HG02973 (cell line): ENCODE data around the gene TOP2B.

ENCODE experiments used
- ATAC-seq: cut with Tn5 transposase; IDR thresholded peaks from one replicate; pipeline ENCODE4 v1.9.1; 2021; ENCODE audit warnings: moderate library complexity; ENCODE audit not compliant: unreplicated experiment

Gene TOP2B

DNA sequence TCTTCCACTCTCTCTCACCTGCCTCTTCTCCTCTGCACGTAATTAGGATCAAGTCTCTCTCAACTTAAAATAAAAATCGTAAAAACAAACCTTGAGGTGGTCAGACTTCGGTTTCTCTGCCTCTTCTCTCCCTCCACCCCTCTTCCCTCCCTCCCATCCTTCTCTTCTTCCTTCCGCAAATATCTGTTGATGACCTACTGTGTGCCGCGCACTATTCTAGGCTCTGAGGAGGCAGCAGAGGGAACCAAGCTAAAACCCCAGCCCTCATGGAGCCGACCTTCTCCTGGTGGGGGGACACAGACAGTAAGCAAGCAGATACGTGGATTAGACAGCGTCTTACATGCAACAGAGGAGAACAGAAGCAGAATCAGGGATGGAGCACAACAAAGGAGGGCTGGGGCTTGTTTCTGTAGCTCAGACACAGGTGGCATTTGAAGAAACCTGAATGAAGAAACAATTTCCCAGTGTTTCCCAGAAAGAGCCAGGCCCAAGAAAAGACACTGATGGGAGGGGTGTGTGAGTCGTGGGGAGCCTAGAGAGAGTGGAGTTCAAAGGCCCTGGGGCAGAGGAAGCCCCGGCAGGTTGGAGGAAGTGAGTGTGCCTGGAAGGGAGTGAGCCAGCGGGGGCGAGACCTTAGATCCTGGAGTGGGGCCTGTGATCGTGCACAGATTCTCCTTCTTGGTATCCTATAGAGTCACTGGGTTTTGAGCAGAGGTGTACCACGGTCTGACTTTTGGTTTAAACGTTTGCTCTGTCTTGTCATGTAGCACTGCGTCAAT is 80.5 kb downstream of the TOP2B start:
- no peak for ATAC-seq

DNA sequence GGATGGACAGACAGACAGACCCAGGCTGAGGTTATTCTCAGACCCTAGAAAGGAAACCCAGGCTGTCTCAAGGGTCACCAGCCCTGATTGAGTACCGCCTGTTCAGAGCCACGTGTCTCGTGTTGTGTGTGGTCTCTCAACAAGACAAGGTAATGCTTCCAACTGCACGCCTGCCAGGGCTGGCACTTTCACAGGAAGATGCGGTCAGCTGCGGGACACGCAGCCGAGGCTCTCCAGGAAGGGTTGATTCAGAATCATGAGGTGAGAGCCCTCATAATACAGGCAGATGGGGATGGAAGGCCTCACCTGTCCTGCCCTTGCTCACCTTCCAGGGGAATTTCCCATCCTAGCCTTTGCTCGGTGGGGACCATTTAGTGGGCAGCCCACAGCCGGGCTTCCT is 81.4 kb downstream of the TOP2B start:
- no peak for ATAC-seq

DNA sequence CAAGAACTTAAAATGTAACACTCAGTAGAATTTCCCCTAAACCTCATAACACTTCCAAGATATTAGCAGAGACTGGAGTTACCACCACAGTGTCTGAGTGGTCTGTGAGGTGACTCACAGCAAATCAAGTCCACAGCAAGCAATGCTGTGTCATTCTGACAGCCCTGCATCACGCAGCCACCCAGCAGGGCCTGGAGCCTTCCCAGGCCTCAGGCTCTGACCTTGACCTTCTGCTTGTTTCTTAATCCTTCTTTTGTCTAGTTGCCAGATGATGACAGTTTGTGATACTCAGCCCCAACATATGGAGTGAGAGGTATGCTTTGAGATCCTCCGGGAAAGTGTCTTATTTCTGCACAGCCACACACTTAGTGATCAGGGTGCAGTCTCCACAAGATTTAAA is 82.5 kb downstream of the TOP2B start:
- ATAC-seq, result no peak

DNA sequence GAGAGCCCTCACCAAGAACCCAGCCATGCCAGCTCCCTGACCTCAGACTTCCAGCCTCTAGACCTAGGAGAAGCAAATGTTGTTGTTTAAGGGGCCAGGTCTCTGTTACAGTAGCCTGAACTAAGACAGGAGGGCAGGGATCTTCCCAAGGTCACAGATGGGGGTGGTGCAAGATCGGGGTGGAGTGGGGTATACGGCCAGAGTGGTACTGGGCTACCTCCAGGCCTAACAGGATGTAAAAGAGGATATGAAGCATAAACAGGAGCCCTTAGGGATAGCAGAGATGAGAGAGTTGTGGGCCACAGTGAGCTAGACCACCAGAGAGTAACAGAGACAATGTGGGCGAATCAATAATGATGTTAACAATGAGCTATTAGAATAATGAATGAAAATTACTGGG is 82.9 kb downstream of the TOP2B start:
- ATAC-seq, result no peak

DNA sequence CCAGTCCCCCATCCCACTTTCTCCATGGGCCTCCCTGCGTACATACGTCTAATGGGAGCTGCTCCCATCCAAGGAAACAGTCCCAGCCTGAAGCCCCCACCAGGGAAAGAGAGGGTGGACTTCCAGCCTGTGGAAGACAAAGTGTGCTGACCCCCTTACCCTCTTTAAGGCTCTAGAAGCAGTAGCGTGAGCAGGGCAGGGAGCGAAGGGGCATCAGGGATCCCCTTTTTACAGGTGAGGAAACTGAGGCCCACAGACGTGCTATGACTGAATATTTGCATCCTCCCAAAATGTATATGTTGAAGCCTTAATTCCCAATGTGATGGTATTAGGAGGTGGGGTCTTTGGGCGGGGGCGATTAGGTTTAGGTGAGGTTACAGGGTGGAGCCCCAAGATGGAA is 83.4 kb downstream of the TOP2B start:
- no peak for ATAC-seq

DNA sequence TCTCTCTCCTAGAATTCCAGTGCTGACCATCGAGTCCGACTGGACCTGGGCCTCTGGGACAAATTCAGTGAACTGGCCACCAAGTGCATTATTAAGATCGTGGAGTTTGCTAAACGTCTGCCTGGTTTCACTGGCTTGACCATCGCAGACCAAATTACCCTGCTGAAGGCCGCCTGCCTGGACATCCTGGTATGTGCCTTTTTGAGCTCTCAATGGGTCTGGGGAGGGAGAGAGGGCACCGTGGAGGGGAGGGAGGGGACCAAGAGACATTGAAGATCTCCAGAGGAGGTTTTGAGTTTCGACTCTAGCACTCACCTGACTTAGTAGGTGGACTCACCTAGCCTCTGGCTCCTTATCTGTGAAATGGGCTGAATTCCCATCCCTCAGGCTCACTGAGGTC is 84.2 kb downstream of the TOP2B start:
- no peak for ATAC-seq

DNA sequence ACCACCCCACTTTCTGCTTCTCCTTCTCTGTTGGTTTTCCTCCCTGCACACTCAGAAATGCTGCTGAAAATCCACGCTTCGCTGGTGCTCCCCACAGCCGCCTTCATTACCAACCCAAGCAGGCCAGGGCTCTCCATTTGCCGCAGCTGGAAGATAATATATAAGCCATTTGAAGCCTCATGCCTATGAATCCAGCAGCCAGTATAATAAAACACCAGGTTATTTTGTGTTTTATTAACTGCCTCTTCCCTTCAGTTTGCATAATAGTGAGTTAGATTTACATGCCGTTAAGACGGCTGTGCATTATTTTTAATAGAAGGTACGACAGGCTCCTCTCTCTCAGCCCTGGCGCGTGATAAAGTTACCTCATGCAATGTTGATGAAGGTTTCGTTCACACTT is 86.6 kb downstream of the TOP2B start:
- ATAC-seq, result no peak

DNA sequence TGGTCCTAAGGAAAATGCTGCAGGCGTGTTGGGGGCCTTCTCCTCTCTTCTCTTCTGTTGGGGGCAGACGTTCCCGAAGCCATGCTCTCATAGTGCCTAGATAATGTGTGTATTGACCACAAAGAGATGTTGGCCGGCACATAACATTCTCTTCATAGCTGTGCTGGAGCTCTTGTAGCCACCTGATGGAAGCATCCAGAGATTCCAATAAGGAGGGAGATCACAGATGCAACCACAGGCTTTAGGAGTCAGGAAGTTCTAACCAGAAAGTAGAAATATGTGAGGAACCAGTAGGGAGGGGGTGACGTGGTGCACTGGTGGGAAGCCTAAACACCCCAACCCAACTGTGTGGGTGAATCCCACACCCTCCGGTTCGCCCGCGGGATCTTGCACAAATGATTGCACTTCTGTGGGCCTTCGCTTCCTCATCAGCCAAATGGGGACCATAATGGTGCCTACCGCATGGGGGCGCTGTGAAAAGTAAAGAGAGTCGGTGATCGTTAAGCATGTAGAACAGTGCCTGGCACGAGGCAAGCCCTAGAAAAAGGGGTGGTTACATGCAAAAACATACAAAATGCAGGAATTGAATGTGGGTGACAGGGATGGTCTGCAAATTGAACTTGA is 87.8 kb downstream of the TOP2B start:
- no peak for ATAC-seq

DNA sequence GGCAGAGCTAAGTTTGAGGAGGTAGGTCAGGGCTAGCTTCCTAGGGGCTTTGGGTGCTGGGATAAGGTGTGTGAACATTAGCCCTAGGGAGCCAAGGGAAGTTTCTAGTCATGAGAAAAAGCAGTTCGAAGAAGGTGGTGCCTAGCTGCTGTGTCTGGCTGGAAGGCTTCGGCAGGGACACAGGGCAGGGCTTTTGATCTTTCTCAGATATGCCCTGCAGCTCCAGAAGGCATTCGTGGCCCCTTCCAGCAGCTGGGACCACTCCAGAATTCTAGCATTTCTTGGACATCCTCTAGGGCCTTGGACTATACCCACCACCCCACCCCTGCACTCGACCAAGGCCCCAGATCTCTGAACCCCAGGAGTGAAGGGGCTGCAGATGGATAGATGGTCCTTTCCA is 88.6 kb downstream of the TOP2B start:
- no peak for ATAC-seq

DNA sequence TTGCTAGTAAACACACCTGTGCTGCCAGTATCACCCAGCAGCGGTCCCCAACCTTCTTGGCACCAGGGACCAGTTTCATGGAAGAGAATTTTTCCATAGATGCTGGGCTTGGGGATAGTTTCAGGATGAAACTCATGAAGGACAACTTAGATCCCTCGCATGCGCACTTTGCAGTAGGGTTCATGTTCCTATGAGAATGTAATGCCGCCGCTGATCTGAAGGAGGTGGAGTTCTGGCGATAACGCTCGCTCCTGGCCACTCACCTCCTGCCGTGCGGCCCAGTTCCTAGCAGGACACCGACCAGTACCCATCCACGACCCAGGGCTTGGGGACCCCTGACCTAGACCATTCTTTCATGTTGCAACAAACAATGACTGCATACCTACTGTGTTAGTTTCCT is 89.7 kb downstream of the TOP2B start:
- no peak for ATAC-seq

DNA sequence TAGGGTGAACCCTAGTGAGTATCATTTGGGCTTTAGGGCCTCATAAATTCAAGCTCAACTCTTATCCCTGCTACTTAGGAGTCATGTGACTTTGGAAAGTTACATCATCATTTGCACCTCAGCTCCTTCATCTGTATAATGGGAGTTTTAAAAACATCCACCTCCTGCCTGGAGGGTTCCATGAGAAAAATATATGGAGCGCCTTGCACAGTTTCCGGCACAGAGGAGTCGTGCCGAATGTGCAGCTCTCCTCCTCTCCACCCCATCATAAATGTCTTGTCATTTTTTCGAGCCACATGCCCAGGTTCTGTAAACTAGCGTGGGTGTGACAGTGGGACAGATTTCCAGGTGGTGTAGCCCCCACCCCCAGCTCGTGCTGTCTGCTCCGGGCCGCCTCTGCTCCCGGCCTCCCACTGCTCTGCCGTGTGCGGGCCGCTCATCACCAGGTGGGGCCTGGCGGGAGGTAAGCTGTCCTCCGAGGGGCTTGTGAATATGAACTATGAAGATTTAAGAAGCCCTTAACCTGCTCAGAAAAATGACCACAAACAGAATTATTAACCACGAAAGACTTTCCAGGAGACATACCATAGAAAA is 90.4 kb downstream of the TOP2B start:
- ATAC-seq, result no peak

DNA sequence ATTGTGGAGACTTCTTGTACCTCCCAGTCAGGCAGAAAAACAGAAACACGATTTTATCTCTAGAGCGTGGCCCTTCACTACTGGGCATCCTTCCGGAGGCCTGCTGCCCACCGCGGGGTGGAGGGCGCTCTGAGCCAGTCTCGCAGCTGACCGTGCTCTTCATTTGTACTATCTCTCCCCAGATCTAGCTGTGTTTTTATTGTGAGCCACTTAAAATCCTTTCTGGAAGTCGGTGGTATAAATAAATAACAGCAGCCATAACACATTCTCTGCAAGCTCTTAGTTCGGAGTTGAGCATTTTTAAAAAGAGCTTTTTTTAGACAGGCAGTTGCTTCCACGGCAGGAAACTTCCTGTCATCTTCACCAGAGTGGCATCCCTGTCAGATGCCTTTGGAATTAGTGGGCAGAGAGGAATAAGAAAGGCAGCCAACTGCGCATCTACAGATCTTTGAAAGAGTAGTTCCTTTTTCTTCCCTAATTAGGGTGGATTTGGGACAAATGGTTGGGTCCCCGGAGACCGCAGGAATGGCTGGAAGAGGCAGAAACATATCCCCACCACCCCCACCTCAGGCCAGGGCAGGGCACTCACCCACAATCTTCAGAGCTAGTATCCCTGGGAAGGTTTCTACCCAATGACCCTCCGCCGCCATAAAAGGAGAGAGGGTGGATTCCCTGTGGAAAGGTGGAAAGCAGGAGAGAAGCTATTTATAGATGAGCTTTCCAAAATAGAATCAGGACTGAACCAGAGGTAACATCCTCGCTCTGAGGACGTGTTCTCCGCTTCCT is 91.1 kb downstream of the TOP2B start:
- no peak for ATAC-seq

DNA sequence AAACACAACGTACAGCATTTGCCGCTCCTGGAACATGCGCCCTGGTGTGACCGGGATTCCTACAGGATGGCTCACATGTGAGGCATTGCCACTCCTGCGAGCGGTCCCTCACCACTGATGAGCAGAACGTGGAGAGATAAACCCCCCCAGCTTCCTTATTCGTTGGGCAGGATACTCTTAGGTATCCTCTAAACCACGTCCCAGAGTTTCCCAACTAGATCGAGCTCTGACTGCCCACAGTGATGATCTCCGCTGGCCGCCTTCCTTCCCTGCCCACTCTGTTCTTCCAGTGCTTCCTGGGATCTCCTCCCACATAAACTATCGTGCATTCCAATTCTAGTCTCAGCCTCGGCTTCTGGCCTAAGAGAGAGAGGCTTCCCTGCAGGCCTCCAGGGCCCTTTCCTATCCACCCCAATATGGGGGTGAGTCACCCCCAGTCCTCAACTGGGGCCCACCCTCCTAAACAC is 91.8 kb downstream of the TOP2B start:
- no peak for ATAC-seq

DNA sequence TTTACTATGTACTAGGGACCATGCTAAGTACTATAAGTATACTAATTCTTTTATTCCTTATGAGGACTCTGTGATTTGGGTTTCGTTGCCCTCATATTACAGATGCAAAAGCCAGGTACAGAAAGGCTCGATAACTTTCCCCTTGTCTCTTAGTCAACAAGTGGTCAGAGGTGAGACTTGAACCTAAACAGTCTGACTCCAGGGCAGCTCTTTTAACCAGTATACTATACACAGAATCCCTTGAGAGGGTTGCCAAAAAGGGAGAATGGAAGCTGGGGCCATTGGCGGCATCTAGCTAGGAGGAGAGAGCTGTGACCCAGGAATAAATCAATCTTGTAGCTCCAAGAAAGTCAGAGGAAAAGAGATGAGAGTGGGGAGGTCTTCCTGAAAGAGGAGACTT is 92.4 kb downstream of the TOP2B start:
- no peak for ATAC-seq

DNA sequence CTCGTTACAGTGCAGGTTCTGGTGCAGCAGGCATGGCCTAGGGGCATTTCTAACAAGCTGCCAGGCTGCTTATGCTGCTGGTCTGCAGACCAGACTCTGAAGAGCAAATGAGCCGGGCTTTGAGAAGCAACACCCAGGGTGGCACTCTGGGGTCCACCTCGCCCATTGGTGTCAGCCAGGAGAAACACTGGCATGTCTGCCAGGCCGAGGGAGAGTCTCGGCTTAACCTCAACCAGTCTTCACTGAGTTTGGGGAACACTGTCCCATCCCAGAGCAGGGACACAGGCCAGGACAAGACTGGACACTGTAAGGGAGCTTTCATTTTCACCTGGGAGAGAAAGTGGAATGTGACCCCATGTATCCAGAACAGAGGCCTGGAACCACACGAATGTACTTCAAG is 93.4 kb downstream of the TOP2B start:
- ATAC-seq, result no peak

DNA sequence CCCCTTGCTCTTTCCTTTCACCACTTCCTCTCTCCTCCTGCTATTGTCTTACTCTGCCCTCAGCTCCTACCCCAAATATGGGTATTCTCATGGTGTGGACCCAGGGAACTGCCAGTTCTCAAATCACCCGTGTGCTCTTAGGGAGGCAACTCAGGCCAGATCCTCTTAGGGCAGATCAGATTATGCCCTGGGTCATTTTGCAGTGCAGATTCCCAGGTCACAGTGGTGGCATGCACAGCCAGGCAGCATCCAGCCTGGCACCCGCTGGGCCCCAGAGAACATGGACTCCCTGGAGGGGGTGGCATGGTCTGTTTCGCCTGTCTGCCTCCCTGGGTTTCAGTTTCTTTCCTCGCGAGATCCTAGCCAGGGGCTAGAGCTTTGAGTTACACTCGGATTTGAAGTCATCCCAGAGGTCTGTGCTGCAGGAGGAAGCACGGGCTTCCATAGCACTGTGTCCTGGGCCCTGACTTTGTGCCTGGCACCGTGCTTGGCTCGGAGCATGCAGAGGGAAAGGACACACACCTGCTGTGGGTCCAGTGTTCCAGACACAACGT is 96.1 kb downstream of the TOP2B start:
- no peak for ATAC-seq

DNA sequence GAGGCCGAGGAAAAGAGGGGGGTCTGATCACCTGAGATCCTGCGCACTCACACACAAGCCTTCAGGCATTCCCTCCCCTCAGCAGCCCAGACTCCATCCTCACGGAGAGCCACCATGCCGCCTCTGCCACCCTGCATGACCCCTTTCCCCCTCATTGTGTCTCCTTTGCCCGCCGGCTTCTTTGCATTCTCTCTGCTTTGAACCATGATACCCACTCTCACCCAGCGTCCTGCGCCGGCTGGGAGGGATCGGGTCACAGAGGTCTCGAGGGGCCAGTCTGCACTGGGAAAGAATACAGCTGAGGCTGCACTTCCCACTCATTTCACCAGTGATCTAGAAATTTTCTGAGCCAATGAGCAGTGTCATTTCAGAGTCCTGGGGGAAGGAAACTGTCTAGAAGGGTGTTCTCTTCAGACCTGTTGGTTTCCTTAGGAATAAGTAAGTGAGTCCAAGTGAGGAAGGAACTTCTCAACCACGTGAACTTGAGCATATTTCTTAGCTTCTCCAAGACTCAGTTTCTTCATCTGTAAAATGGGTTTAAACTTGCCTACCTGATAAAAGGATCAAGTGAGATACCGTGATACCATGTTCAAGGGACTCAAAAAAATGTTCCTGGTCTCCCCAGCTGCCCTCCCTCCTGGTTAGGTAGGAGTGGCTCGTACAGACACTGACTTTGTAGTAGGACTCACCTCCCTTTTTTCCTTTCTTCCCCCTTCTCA is 96.7 kb downstream of the TOP2B start:
- ATAC-seq, result no peak

DNA sequence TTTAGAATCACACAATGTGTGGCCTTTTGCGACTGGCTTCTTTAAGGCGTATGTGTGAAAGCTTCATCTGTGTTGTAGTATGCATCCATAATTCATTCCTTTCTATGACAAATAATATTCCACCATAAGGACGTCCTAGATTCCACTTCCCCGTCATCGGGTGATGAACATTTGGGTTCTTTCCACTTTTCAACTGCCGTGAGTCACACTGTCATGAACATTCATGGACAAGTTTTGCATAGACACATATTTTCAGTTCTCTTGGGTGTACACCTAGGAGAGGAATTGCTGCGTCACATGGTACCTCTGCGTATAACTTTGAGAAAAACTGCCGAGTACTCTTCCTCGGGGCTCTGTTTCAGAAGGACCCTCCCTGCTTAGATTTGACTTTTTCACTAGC is 97.3 kb downstream of the TOP2B start:
- ATAC-seq, result no peak

DNA sequence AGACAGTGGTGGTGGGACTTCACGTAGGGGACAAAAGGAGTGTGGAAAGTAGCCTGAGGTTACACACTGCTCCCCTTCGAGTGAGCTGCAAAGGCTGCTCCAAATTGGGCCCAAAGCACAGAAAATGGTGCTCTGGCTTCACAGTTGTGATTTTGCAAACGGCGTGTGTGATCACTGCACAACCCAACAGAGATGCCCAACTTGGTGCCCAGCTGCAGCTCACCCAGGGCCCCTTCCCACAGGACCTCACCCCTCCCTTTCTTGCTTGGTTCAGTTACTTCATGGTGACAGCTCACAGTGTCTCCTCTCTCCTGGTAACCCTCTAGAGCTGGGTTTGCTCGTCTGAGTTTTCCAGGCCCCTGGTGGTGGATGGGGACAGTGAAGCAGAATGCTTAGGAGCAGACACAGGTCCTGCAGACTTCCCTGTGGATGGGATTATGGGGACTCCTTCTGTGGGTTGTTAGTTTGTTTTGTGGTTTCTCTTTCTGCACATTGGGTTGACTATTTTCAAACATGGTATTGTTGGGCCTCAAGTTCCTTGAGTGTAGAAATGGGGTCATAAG is 98.3 kb downstream of the TOP2B start:
- no peak for ATAC-seq

DNA sequence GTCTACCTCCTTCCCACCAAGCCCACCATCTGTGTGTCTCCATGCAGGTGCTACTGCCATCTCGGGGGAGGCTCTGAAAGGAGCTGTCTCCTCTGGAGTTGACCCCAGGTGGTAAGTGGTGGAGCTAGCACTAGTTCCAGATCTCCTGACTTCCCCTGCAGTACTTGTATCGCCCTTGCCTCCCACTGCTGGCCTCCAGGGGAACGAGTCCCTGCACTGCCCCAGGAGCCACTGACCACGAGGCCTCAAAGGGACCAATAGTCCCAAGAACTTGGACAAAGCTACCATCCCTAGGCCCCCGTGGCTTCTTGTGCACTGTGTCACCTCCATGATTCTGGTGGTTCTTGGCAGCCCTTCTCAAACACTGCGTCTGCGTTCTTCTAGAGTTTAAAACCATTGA is 98.9 kb downstream of the TOP2B start:
- ATAC-seq, result no peak
